ENCODE measurements around the gene SLC8A3.

DNA sequence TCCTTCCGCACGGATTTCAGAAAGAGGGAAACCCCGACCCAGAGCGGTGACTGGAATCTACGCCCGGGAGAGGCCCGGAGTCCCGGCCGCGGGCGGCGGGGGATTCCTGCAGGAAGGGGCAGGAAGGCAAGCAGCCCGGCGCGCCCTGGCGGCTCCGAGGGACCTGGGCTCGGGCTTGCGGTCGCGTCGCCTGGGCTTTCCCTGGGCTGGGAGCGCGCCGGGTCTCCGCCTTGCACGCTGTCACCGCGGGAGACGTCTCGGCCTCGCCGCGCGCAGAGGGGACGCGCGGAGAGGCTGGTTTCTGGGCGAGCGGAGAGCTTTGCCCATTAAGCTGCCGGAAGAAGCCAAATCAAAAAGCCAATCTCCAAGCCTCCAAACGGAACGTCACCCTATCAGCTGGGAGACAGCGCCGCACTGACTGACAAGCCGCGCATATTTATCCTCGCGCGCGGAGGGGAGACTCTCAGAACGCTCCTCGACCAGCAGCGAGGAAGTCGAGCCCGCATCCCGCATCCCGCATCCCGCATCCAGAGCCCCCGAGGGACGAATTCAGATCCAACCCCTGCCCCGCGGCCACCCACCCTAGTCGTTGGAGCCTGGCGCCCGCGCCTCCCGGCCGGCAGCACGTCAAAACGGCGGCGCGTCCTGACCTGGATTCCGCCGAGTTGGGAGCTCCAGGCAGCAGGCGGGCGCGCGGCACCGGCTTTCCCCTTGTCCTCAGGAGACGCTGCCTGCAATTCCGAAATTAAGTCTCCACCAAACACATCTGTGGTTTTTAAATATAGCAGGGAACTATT, at the start of gene SLC8A3:
- TF ChIP-seq, protein P1, sequence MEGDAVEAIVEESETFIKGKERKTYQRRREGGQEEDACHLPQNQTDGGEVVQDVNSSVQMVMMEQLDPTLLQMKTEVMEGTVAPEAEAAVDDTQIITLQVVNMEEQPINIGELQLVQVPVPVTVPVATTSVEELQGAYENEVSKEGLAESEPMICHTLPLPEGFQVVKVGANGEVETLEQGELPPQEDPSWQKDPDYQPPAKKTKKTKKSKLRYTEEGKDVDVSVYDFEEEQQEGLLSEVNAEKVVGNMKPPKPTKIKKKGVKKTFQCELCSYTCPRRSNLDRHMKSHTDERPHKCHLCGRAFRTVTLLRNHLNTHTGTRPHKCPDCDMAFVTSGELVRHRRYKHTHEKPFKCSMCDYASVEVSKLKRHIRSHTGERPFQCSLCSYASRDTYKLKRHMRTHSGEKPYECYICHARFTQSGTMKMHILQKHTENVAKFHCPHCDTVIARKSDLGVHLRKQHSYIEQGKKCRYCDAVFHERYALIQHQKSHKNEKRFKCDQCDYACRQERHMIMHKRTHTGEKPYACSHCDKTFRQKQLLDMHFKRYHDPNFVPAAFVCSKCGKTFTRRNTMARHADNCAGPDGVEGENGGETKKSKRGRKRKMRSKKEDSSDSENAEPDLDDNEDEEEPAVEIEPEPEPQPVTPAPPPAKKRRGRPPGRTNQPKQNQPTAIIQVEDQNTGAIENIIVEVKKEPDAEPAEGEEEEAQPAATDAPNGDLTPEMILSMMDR (IDR thresholded peaks at IDR 0.05; ENCODE audit: low read length) = no peak
- no peak for TF ChIP-seq EZH2 (IDR thresholded peaks at IDR 0.05; ENCODE audit: borderline replicate concordance, low read length)
